GM21529 (cell line): ENCODE data around the gene TUBE1.
"Not testable (repeated sequence)": the region's sequence is repeated elsewhere in the genome, so short reads cannot be mapped to it uniquely, and the experiment has no call there.

ENCODE experiments used
- ATAC-seq: cut with Tn5 transposase; IDR thresholded peaks from one replicate; pipeline ENCODE4 v1.9.1; 2021; ENCODE audit not compliant: unreplicated experiment

TUBE1 gene

GRCh38 chr6:112065426-112065986 lies 21.8 kb downstream of the TUBE1 start:
- ATAC-seq, result no peak

- no peak for ATAC-seq
Measured at GRCh38 chr6:112062966-112063365, 24.3 kb downstream of the TUBE1 start.

- no peak for ATAC-seq
Measured at GRCh38 chr6:112061605-112062004, 25.7 kb downstream of the TUBE1 start.

GRCh38 chr6:112058243-112059032 lies 28.8 kb downstream of the TUBE1 start:
- no peak for ATAC-seq

DNA sequence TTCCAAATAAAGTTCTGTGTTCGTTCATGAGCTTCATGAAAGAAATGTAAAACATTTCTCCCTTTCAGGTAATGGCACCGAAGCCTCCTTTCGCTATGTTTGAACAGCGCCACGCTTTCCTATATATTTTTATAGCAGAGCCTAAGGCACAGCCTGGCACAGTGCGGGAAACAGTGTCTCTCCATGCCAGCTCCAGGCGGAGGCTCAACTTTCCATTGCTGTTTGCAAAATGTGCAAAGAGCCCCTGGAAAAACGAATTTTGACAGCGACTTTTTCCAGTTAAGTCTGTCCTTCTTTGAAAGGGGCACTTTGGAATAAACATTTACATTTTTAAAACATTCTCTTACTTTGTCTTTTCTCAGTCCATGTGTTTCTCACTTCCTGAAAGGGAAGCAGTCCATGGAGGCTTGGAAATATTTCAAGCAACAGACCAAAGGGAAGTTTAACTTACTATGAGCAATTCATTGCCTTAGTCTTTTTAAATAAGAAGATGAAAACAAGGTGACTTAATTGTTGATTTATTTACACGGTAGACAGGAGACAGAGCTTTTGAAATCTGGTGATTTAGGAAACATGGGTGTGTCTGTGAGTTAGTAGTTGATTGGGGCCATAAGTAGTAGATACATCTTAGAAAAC lies 32.6 kb downstream of the TUBE1 start:
- ATAC-seq, result no peak

GRCh38 chr6:112054001-112054400 lies 33.3 kb downstream of the TUBE1 start, which contains the start of gene CCN6:
TSS of gene CCN6 (plus strand) at chr6:112054104. CDS start at chr6:112054358, 254 bp downstream.
- ATAC-seq, result no peak

GRCh38 chr6:112051251-112051740 lies 36.0 kb downstream of the TUBE1 start:
- not testable (repeated sequence) for ATAC-seq

- no peak for ATAC-seq
Measured at GRCh38 chr6:112050429-112050828, 36.9 kb downstream of the TUBE1 start.

GRCh38 chr6:112049996-112050395 lies 37.3 kb downstream of the TUBE1 start:
- ATAC-seq, result no peak

DNA sequence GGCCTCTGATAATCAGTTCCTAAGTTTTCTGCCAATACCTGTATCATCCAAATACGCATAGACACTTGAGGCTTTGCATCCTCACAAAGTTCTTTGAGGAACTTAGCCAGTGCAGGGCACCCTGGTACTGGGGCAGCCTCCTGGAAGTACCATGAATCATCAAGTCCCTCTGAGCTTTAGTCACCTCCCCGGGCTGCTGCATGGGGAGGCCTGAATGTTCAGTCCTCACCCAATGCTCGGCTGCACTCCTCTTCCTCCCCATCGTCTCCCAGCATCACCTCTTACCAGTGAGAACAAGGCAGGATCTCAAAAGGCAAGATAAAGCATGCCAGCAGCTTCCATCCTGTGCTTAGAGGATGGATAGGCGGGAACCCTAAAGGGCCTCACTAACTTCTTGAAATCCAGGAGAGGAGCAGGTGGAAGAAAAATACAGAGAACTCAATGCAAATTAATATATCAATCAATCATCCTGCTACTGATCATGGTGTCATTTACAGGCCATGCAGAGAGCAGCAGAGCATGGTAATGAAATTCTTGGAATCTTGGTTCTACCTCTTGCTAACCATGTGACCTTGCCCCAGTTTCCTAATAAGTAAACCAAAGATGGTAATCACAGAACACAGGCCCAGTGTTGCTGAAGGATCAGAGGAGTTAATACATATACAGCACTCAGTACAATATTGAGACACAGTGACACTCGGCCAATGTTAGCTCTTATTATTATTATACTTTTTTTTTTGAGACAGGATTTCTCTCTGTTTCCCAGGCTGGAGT lies 38.1 kb downstream of the TUBE1 start:
- ATAC-seq, result no peak

- ATAC-seq, result not testable (repeated sequence)
Measured at GRCh38 chr6:112047523-112047922, 39.8 kb downstream of the TUBE1 start.

DNA sequence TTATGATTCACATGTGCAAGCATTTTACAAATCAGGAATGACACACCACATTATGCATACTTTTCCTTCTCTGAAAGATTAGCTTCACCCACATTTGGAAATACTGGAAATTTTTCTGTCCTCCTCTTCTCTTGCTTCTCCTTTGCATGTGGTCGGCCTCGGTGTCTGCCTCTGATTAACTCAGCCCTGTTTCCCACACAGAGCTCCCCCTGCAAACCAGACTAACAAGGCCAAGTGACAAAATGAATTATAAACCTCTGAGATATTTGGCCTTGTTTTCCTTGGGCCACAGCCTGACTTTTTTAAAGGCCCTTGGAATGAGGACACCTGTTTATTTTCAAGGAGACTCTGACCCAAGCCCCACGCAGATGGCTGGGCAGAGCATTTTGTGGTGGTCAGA lies 42.4 kb downstream of the TUBE1 start:
- no peak for ATAC-seq

DNA sequence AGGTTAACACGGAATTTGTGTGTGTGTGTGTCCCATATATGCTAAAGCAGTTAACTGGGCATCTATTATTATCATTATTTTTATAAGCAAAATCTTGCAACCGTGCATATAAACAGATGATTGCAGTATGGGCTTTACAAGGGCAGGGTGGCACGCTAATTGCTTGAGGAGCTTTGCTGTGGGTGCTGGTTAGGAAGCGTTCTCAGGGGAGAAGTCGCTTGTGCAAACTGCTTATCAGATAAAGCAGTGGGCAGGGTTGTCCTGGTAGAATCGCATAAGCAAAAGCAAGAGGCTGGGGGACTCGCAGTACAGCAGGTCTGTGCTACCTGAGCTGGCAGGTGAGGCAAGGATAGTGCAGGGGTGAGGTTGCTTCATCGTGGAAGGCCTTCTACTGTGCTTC lies 43.1 kb downstream of the TUBE1 start:
- ATAC-seq, result no peak

- peak; percentile 87 for ATAC-seq
Measured at GRCh38 chr6:112043032-112044007, 44.0 kb downstream of the TUBE1 start.

- no peak for ATAC-seq
Measured at GRCh38 chr6:112041535-112041934, 45.7 kb downstream of the TUBE1 start.

GRCh38 chr6:112040956-112041355 lies 46.3 kb downstream of the TUBE1 start:
- no peak for ATAC-seq

DNA sequence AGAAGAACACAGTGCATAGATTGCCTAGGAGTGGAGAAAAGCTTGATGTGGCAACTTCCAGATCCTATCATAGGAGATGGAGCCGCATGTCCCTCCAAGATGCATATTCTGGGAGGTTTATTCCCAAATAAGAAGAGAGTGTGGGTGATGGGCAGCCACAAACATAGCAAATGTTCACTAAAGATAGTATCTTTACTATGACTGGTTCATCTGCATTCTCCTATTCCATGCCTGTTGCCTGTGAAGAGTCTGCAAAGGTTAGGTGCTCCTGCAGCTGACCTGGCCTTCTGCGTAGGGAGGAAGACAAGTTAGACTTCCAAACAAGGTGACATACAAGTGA lies 47.9 kb downstream of the TUBE1 start:
- ATAC-seq, result no peak

DNA sequence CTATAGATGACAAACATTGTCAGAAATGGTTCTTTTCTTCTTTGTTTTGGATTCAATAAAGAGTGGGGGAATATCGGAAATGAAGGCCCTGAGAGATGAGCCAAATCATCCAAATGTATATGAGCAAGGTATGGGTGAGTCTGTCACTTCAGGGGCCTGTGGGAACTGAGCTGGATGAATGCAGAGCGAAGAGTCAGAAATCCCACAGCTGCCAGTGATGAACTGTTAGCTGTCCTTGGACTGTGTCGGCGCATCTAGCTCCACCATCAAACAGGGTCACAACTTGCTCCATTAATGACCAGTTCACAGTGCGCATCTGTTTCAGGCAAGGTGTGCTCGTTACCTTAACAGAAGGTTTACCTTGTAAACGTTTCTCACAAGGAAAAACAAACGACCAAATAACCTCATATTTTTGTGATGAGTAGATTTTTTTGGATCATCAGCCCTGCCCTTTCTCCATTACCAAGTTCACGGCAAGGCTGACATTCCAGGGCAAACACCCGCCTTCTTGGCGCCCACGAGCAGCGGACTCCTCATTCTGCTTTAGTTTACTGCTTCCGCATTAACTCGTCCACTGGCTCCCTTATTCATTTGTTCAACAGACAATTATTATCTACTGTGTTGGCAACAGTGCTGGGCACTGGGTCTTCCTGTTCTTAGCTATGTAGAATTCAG lies 48.4 kb downstream of the TUBE1 start:
- ATAC-seq, result no peak

DNA sequence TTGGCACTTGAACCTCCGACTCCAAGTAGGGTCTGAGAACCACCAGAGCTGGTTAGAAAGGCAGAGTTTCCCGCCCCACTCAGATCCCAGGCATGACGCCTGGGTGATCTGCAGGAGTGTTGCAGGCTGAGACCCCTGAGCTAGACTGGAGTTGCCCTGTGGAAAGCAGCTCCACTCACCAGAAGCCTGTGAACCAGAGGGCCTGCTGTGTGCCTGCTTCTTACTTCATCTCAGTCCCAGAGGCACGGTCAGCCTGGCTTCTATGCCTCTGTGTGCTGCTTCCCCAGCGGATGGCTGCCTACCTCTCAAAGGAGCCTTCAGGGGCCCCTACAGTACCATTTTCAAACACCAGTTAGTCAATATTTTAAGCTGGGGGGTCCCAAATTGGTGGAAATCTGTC lies 49.0 kb downstream of the TUBE1 start:
- no peak for ATAC-seq

- ATAC-seq, result no peak
Measured at GRCh38 chr6:112037783-112038216, 49.5 kb downstream of the TUBE1 start.
